Measurements from ENCODE around the gene CYFIP1.

Gene CYFIP1

GRCh38 chr15:22869856-22870255, 110.3 kb downstream of the CYFIP1 start:
- no peak overlapping the region for H3K4me3 ChIP-seq (replicated peaks; ENCODE audit: insufficient read depth, low read length)
- no peak overlapping the region for H3K27ac ChIP-seq (replicated peaks)
- no peak for TF ChIP-seq POLR2AphosphoS5 (IDR thresholded peaks at IDR 0.05; ENCODE audit: low read depth)
- TF ChIP-seq REST (IDR thresholded peaks at IDR 0.05; ENCODE audit: insufficient replicate concordance, low read depth), result no peak
- TF ChIP-seq CTCF (IDR thresholded peaks at IDR 0.05; ENCODE audit: insufficient read depth, low read length), result no peak
- TF ChIP-seq GABPA (IDR thresholded peaks at IDR 0.05; ENCODE audit: low read depth), result no peak
- no peak for TF ChIP-seq SPI1 (IDR thresholded peaks at IDR 0.05; ENCODE audit: borderline replicate concordance, low read depth)
- H3K27me3 ChIP-seq (ENCODE audit: insufficient read depth, poor library complexity, severe bottlenecking), result no peaks in the 10 kb centered on the region
- DNase-seq (ENCODE audit: low read depth in 1 of 2, low spot score in 1 of 2), result no peak

GRCh38 chr15:22868928-22869327, 111.2 kb downstream of the CYFIP1 start:
- no peak for DNase-seq (ENCODE audit: low read depth in 1 of 2, low spot score in 1 of 2)
- Histone ChIP-seq H3K27me3 (ENCODE audit: insufficient read depth, poor library complexity, severe bottlenecking) (no peaks in the 10 kb centered on the region), H3K4me3 (replicated peaks; ENCODE audit: insufficient read depth, low read length) (no peak overlapping the region), H3K27ac (replicated peaks) (no peak overlapping the region)
- TF ChIP-seq POLR2AphosphoS5 (IDR thresholded peaks at IDR 0.05; ENCODE audit: low read depth), result no peak
- TF ChIP-seq GABPA (IDR thresholded peaks at IDR 0.05; ENCODE audit: low read depth), result no peak
- no peak for TF ChIP-seq REST (IDR thresholded peaks at IDR 0.05; ENCODE audit: insufficient replicate concordance, low read depth)
- no peak for TF ChIP-seq CTCF (IDR thresholded peaks at IDR 0.05; ENCODE audit: insufficient read depth, low read length)
- no peak for TF ChIP-seq SPI1 (IDR thresholded peaks at IDR 0.05; ENCODE audit: borderline replicate concordance, low read depth)

- Histone ChIP-seq H3K27ac (replicated peaks) (no peak overlapping the region), H3K4me3 (replicated peaks; ENCODE audit: insufficient read depth, low read length) (no peak overlapping the region), H3K27me3 (ENCODE audit: insufficient read depth, poor library complexity, severe bottlenecking) (no peaks in the 10 kb centered on the region)
- no peak for DNase-seq (ENCODE audit: low read depth in 1 of 2, low spot score in 1 of 2)
- TF ChIP-seq REST (IDR thresholded peaks at IDR 0.05; ENCODE audit: insufficient replicate concordance, low read depth) (no peak), SPI1 (IDR thresholded peaks at IDR 0.05; ENCODE audit: borderline replicate concordance, low read depth) (no peak)
These were observed 111.7 kb downstream of the CYFIP1 start for GRCh38 chr15:22868495-22868894.

- H3K27ac ChIP-seq (replicated peaks), result no peak overlapping the region
- no peak overlapping the region for H3K4me3 ChIP-seq (replicated peaks; ENCODE audit: insufficient read depth, low read length)
- no peaks in the 10 kb centered on the region for H3K27me3 ChIP-seq (ENCODE audit: insufficient read depth, poor library complexity, severe bottlenecking)
- no peak for DNase-seq (ENCODE audit: low read depth in 1 of 2, low spot score in 1 of 2)
- TF ChIP-seq POLR2AphosphoS5 (IDR thresholded peaks at IDR 0.05; ENCODE audit: low read depth) (no peak), SPI1 (IDR thresholded peaks at IDR 0.05; ENCODE audit: borderline replicate concordance, low read depth) (no peak), GABPA (IDR thresholded peaks at IDR 0.05; ENCODE audit: low read depth) (no peak), REST (IDR thresholded peaks at IDR 0.05; ENCODE audit: insufficient replicate concordance, low read depth) (no peak)
These were observed 112.3 kb downstream of the CYFIP1 start for GRCh38 chr15:22867886-22868285.

Measured in HL-60 (cell line).